ENCODE measurements around the gene XPO5.

Gene XPO5

DNA sequence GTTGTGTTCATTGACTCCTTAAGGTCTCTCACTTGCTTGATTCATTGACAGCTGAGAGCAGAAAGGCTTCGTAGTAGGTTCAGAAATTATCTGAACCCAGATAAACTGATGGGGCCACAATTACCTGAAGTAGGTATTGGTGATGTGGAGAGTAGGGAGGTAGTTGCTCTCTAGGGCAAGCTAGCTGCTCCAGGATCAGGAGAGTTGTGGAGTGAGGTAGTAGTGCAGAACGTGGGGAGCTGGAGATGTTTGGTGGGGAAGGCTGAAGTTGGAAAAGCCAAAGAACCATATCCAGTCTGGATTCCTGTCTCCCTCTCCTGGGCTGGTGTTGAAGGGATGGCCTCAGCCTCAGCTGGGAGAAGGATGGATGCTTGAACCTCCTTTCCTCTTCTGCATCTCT lies 82.6 kb downstream of the XPO5 start:
- TF ChIP-seq, protein P1, sequence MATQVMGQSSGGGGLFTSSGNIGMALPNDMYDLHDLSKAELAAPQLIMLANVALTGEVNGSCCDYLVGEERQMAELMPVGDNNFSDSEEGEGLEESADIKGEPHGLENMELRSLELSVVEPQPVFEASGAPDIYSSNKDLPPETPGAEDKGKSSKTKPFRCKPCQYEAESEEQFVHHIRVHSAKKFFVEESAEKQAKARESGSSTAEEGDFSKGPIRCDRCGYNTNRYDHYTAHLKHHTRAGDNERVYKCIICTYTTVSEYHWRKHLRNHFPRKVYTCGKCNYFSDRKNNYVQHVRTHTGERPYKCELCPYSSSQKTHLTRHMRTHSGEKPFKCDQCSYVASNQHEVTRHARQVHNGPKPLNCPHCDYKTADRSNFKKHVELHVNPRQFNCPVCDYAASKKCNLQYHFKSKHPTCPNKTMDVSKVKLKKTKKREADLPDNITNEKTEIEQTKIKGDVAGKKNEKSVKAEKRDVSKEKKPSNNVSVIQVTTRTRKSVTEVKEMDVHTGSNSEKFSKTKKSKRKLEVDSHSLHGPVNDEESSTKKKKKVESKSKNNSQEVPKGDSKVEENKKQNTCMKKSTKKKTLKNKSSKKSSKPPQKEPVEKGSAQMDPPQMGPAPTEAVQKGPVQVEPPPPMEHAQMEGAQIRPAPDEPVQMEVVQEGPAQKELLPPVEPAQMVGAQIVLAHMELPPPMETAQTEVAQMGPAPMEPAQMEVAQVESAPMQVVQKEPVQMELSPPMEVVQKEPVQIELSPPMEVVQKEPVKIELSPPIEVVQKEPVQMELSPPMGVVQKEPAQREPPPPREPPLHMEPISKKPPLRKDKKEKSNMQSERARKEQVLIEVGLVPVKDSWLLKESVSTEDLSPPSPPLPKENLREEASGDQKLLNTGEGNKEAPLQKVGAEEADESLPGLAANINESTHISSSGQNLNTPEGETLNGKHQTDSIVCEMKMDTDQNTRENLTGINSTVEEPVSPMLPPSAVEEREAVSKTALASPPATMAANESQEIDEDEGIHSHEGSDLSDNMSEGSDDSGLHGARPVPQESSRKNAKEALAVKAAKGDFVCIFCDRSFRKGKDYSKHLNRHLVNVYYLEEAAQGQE (IDR thresholded peaks at IDR 0.05; ENCODE audit: insufficient read depth in 1 of 2, low read depth in 2 of 2, low read length in 2 of 2) = no peak
- TF ChIP-seq SIN3A (IDR thresholded peaks at IDR 0.05; ENCODE audit: borderline replicate concordance, insufficient read depth, low read length) (no peak), FOXP2 (optimal IDR thresholded peaks at IDR 0.05; ENCODE audit: borderline replicate concordance, extremely low read depth, extremely low read length, insufficient read depth) (no peak), TAF1 (IDR thresholded peaks at IDR 0.05; ENCODE audit: borderline replicate concordance, insufficient read depth, low read length) (no peak), POLR2AphosphoS5 (IDR thresholded peaks at IDR 0.05; ENCODE audit: low read depth, low read length) (no peak)

DNA sequence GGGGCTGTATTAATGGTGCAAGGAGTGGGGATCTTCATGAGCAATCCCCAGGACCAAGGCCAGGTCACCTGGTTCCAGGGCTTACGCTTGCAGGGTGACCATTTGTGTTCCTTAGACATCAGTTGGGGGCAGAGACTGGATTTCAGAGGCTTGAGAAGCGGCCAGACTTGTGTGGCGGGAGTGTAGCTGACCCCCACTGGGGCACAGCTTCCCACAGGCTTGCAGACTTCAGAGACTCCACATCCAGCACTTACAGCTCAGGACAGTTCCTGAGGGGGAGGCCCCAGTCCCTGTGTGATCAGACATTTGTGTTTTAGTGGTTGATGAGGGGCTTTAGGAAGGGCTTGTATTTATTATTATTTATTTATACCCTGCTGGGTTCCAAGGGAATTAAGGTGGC lies 83.2 kb downstream of the XPO5 start:
- TF ChIP-seq SIN3A (IDR thresholded peaks at IDR 0.05; ENCODE audit: borderline replicate concordance, insufficient read depth, low read length) (no peak), FOXP2 (optimal IDR thresholded peaks at IDR 0.05; ENCODE audit: borderline replicate concordance, extremely low read depth, extremely low read length, insufficient read depth) (no peak), TAF1 (IDR thresholded peaks at IDR 0.05; ENCODE audit: borderline replicate concordance, insufficient read depth, low read length) (no peak)
- TF ChIP-seq, protein P1 (IDR thresholded peaks at IDR 0.05; ENCODE audit: insufficient read depth in 1 of 2, low read depth in 2 of 2, low read length in 2 of 2) = peak in 1 of 2 experiments; percentile 71; a peak in 2 of 4 replicates

DNA sequence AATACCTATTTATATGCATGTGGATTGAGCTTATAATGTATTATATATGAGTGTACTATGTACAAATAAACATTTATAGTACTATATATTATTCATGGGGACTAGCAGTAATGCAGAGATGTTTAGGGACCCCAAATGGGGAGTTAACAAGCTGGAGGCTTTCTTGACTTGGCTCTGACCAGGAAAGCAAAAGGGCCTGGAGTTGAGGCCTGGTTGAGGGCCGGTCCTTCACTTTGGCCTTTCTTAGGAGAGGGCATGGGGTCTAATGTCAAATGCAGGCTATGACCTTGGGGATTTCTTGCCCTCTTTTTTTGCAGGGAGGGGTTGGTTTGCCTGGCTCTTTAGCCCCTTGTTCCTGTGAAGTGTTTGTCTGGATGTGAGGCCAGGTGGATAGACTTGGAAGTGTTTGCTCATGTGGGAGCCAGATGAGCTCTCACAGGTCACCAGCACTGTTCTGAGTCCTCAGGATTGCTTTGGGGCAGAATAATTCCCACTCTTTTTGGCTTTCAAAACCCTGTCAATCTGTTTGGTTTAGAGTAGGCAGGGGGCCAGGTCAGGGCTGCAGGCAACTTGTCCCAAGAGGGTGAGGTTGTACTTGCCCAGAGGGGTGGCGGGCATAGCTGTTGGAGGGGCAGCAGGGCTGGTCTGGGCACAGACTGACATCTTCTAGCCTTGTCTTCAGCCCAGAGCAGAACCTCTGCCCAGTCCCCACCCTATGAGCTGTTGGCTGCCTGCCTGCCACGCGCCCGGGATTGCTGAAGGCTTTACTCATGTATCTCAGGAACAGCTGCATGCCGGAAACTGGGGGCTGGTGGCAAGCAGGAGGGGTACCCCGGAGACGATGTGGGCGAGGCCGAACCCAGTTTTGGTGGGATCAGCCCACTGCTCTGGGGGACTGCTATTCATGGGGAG lies 83.8 kb downstream of the XPO5 start:
- no peak for TF ChIP-seq TAF1 (IDR thresholded peaks at IDR 0.05; ENCODE audit: borderline replicate concordance, insufficient read depth, low read length)

DNA sequence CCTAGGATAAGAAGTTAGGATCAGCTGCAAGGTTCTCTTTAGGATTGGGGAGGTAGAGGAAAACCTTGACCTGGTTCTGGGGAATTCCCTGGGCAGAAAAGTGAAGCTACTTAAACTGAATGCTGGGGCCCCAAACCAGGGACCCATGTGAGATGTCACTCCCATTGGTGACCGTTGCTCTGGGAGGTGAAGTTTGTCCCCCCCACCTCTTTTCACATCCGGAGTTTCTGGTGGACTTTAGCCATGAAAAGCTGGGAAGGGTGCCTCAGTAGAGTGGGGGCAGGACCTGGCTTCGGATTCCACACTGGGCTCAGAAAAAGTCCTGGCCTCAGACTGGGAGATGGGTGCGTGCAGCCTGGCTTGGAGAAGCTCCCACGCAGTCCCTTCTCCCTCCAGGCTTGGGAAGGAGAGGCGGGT lies 85.3 kb downstream of the XPO5 start:
- TF ChIP-seq, protein P1 (IDR thresholded peaks at IDR 0.05; ENCODE audit: insufficient read depth in 1 of 2, low read depth in 2 of 2, low read length in 2 of 2) = no peak
- TF ChIP-seq POLR2AphosphoS5 (IDR thresholded peaks at IDR 0.05; ENCODE audit: low read depth, low read length) (no peak), FOXP2 (optimal IDR thresholded peaks at IDR 0.05; ENCODE audit: borderline replicate concordance, extremely low read depth, extremely low read length, insufficient read depth) (no peak), TAF1 (IDR thresholded peaks at IDR 0.05; ENCODE audit: borderline replicate concordance, insufficient read depth, low read length) (no peak), SIN3A (IDR thresholded peaks at IDR 0.05; ENCODE audit: borderline replicate concordance, insufficient read depth, low read length) (no peak)

DNA sequence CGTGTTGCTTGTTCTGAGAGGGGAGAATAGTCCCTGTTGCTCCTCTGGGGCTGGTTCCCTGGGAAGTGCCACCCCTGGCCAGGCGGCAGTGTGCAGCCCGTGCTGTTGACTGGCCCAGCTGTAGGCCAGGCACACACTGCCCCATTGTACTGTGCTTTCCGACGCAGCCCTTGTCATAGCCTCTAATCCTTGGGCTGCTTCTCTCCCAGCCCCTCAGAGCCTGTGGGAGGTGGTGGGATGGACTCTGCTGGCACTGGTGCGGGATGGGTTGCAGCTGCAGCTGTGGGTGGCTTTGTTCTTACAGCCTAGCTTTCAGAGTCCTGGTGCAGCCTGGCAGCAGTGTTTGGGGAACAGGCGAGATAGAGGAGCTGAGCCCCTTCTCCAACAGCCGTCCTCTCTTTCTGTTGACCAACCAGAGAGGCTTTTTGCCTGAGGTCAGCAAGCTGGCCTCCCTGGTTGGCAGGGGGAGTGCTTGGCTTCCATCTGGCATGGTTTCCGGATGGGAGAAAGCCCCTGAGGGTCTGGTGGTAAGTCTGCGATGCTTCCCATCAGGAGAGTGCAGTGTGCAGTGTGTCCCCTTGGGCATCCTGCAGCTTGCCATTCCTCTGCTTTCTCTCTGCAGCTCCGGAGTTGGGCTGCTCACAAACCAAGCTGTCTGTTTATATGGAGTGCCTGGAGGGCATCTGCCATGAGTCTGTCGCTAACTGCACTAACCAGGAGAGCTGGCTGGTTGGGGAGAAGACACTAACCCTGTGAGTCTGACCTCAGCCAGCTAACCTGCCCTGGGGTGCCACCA lies 86.4 kb downstream of the XPO5 start:
- no peak for TF ChIP-seq SIN3A (IDR thresholded peaks at IDR 0.05; ENCODE audit: borderline replicate concordance, insufficient read depth, low read length)
- no peak for TF ChIP-seq POLR2AphosphoS5 (IDR thresholded peaks at IDR 0.05; ENCODE audit: low read depth, low read length)
- no peak for TF ChIP-seq FOXP2 (optimal IDR thresholded peaks at IDR 0.05; ENCODE audit: borderline replicate concordance, extremely low read depth, extremely low read length, insufficient read depth)
- TF ChIP-seq, protein P1 (IDR thresholded peaks at IDR 0.05; ENCODE audit: insufficient read depth in 1 of 2, low read depth in 2 of 2, low read length in 2 of 2) = no peak
- TF ChIP-seq TAF1 (IDR thresholded peaks at IDR 0.05; ENCODE audit: borderline replicate concordance, insufficient read depth, low read length) = no peak

Measured in PFSK-1 (cell line).